Sigmoid colon (tissue), 4 donors: ENCODE data around the gene AGPAT1.
"Not testable (repeated sequence)": the region's sequence is repeated elsewhere in the genome, so short reads cannot be mapped to it uniquely, and the experiment has no call there.

ENCODE experiments used
- CTCF ChIP-seq, 4 experiments: fragments of 450-650 bp in 3 of 4; fragments of 200-600 bp in 1 of 4; IDR thresholded peaks; one replicate each; pipeline ENCODE4 v1.5.1; 2016 to 2019; ENCODE audit warnings: antibody characterized with exemption in 4 of 4, mild to moderate bottlenecking in 3 of 4, moderate library complexity in 2 of 4
- EP300 ChIP-seq, 4 donors: sonication (generic); formaldehyde crosslinking; IDR thresholded peaks; one replicate each; pipeline ENCODE4 v1.6.1; 2017; ENCODE audit warnings: antibody characterized with exemption in 4 of 4
- POLR2A ChIP-seq, 2 donors: fragments of 450-650 bp; IDR thresholded peaks; one replicate each; pipeline ENCODE4 v1.6.1; 2016; ENCODE audit warnings: antibody characterized with exemption in 2 of 2, mild to moderate bottlenecking in 2 of 2, moderate library complexity in 2 of 2
- POLR2AphosphoS5 ChIP-seq, 4 donors: sonication (generic); formaldehyde crosslinking; IDR thresholded peaks; one replicate each; pipeline ENCODE4 v1.6.1; 2017; ENCODE audit warnings: antibody characterized with exemption in 4 of 4

DNA sequence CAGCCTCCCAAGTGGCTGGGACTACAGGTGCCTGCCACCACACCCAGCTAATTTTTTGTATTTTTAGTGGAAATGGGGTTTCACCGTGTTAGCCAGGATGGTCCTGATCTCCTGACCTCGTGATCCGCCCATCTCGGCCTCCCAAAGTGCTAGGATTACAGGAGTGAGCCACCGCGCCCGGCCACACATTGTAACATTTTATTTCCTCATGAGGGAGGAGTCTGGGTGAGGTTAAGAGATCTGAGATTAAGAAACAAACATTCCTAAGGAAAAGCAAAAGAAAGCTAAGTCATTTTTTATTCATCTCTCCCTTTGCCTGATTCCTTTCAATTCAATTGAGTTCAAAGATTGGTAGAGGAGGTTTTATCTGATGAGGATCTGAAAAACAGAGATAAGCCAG, 31.6 kb downstream of the AGPAT1 start:
- TF ChIP-seq CTCF, EP300, POLR2A, POLR2AphosphoS5 (IDR thresholded peaks at IDR 0.05): not testable (repeated sequence)
